ENCODE measurements around the gene EXOC6B.

DNA sequence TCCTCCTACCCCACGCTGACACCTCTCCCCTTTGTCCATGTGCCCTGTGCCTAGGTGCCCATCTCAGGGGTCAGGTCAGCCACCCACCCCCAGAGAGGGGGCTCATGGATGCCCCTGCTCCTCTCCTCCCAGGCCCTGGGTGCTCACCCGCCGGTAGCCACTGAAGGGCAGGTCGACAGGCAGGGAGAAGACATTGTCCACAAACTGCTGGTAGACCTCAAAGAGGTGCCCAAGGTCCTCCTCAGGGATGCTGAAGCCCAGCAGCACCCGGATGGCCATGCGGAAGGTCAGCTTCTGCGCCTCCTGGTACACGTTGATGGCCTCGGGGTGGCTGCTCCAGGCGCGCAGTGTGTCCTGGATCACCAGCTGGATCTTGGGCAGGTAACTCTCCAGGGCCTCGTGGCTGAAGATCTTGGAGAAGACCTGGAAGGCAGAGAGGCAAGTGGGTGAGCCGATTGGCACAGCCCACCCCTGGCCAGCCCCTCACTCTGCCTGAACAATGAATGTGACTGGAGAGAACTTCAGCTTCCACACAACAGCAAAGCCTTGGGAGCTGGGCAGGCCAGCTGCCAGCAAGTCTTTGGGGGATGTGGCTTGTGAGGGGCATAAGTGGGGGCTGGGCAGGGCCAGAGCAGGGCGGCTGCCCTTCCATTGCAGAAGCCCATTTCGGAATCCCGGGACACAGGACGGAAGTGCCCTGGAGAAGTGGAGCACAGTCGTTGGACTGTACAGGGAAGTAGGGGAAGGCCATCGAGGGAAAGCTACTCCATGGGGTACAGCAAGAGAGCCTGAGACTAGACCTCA is 690.6 kb downstream of the EXOC6B start:
- TF ChIP-seq, protein P1, sequence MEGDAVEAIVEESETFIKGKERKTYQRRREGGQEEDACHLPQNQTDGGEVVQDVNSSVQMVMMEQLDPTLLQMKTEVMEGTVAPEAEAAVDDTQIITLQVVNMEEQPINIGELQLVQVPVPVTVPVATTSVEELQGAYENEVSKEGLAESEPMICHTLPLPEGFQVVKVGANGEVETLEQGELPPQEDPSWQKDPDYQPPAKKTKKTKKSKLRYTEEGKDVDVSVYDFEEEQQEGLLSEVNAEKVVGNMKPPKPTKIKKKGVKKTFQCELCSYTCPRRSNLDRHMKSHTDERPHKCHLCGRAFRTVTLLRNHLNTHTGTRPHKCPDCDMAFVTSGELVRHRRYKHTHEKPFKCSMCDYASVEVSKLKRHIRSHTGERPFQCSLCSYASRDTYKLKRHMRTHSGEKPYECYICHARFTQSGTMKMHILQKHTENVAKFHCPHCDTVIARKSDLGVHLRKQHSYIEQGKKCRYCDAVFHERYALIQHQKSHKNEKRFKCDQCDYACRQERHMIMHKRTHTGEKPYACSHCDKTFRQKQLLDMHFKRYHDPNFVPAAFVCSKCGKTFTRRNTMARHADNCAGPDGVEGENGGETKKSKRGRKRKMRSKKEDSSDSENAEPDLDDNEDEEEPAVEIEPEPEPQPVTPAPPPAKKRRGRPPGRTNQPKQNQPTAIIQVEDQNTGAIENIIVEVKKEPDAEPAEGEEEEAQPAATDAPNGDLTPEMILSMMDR (conservative IDR thresholded peaks at IDR 0.05) = no peak
- TF ChIP-seq EZH2 (IDR thresholded peaks at IDR 0.05; ENCODE audit: low read depth) = no peak
